GM19455 (cell line): Measurements from ENCODE around the gene RELB.

ENCODE experiments used
- ATAC-seq: cut with Tn5 transposase; IDR thresholded peaks from one replicate; pipeline ENCODE4 v1.9.1; 2021; ENCODE audit not compliant: unreplicated experiment

Gene RELB

DNA sequence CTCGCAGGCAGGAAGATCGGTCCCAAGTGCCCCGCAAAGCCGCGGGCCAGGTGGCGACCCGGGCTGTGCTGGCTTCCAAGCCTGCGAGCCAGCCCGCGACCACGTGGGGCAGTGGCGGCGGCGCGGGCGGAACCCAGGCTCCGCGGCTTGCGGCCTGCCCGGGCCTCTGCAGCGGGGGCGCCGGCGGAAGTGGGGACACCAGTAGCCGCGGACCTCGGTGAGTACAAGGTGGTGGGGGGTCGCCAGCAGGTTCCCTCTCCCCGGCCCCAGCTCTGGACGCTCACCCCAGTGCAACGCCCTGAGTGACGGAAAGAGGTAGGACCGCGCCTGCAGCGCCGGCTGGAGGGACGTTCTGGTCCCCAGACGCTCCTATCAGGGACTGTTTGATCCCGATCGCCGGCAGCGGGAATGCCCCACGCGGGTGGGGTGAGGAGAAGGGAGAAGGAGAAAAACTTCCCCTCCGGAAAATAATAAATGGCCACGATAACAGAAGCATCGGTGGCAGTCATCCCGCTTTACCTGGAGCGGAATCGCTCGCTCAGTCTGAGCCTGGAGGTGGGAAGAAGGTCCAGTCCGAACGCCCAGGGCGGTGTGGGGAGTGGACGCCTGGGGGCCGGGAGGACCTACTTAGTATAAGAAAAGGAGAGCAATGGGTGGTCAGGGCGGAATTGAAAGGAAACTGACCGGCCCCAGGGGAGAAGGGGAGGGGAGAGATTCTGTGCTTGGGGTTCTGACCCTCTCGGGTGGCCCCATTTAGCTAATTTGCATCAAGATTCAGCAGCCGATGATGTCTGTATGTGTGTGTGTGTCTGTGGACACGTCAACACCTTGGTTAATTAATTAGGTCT is 78.0 kb downstream of the RELB start, which contains the start of gene GEMIN7:
GEMIN7 (plus strand) TSS at position 198 of the 848 bp plus-strand sequence. CDS start 10,855 bp downstream, outside the sequence.
- ATAC-seq: no peak

DNA sequence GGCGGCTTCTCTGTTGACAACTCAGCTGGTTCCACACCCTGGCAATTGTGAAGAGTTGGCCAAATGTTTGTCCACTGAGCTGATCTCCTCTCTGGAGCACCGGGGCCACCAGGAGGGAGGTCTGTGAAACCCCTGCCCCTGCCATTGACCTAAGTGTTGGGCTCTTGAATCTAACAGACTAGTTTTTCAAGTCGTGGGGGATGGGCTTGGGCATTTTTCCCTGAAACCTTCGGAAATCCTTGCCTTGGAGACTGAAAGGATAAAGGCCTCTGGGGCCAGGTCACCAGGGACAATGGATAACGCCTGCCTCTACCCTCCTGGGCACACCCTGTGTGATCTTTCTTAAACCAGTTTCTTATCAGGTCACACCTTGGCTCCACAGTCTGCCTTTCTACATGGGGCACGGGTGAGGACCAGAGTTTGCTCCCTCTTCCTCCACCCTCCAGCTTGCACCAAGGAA is 78.7 kb downstream of the RELB start:
- ATAC-seq: no peak

- no peak for ATAC-seq
These were observed 80.9 kb downstream of the RELB start for GRCh38 chr19:45082170-45082569.

GRCh38 chr19:45086480-45086879 is 85.2 kb downstream of the RELB start:
- no peak for ATAC-seq

DNA sequence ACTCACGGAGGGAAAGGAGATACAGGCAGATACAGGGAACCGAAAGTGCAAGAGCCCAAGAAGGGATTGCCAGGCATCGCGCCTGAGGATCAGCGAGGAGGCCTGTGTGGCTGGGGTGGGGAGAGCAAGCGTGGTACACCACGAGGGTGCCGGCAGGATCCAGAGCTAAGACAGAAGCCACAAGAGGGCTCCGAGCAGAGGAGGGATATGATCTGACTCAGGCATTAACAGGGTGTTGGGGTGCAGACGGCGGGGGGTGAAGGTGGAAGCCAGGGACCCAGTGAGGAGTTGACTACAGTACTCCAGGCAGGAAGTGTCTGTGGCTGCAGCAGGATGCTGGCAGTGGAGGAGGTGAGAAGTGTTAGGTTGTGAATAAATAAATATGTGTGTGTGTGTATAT is 86.3 kb downstream of the RELB start:
- ATAC-seq: no peak
